Glutamatergic neuron (in vitro differentiated cells): ENCODE measurements around the gene CUEDC1. TPM values are rescaled to one million over a fixed set of nuclear protein-coding genes. Genes with fewer than 3 reads are reported as not detected.

Experiments used
- DNase-seq: peaks from one replicate; pipeline ENCODE4 v3.0.0; 2022
- H3K27ac Mint-ChIP-seq: one replicate; pipeline ENCODE4 v1.8.0; 2020; ENCODE audit warnings: mild to moderate bottlenecking, mixed read lengths, inconsistent platforms; ENCODE audit not compliant: unreplicated experiment
- H3K27me3 Mint-ChIP-seq: one replicate; pipeline ENCODE4 v1.8.0; 2020; ENCODE audit warnings: mild to moderate bottlenecking, moderate library complexity, mixed read lengths, inconsistent platforms; ENCODE audit not compliant: unreplicated experiment
- H3K36me3 Mint-ChIP-seq: one replicate; pipeline ENCODE4 v1.8.0; 2020; ENCODE audit warnings: mild to moderate bottlenecking, mixed read lengths, inconsistent platforms; ENCODE audit not compliant: unreplicated experiment
- H3K4me1 Mint-ChIP-seq: one replicate; pipeline ENCODE4 v1.8.0; 2020; ENCODE audit warnings: mild to moderate bottlenecking, low read depth, mixed read lengths, inconsistent platforms; ENCODE audit not compliant: unreplicated experiment
- H3K4me3 Mint-ChIP-seq: one replicate; pipeline ENCODE4 v1.8.0; 2020; ENCODE audit warnings: mild to moderate bottlenecking, mixed read lengths, inconsistent platforms; ENCODE audit not compliant: unreplicated experiment
- H3K9me3 Mint-ChIP-seq: one replicate; pipeline ENCODE4 v1.8.0; 2020; ENCODE audit warnings: mild to moderate bottlenecking, moderate library complexity, mixed read lengths, inconsistent platforms; ENCODE audit not compliant: unreplicated experiment
- CTCF ChIP-seq: fragments of 200-600 bp; sonication (generic); IDR thresholded peaks from one replicate; pipeline ENCODE4 v1.5.0; 2021; ENCODE audit not compliant: partially characterized antibody, unreplicated experiment
- total RNA-seq: library from RNA; stranded (reverse); fragmentation: NEBNext Ultra II Directional; extraction: Animal tissue kit (Norgen Biotek cat#: 25700); gene quantifications from one replicate; pipeline ENCODE4 v1.2.1, GENCODE V29; 2021; ENCODE audit not compliant: unreplicated experiment

The CUEDC1 gene
- total RNA-seq, 1 donor from 2014 or later: 22.9 TPM

- H3K36me3 Mint-ChIP-seq: no peaks in the 10 kb centered on the region
- peak overlapping the region; percentile 32 for H3K4me3 Mint-ChIP-seq
- no peak for TF ChIP-seq CTCF
- H3K4me1 Mint-ChIP-seq: peaks cover 33% of the 10 kb centered on the region
- H3K27ac Mint-ChIP-seq: peak overlapping the region; percentile 74
- H3K9me3 Mint-ChIP-seq: peaks cover 14% of the 10 kb centered on the region
- peaks cover 11% of the 10 kb centered on the region for H3K27me3 Mint-ChIP-seq
- DNase-seq: no peak
Measured at GRCh38 chr17:57990037-57990436, 34.8 kb upstream of the CUEDC1 start.

GRCh38 chr17:57988301-57989250 lies 33.4 kb upstream of the CUEDC1 start:
- Mint-ChIP-seq H3K27me3 (peaks cover 11% of the 10 kb centered on the region), H3K4me3 (peak overlapping the region; percentile 93), H3K4me1 (peaks cover 39% of the 10 kb centered on the region), H3K9me3 (peaks cover 11% of the 10 kb centered on the region), H3K27ac (peak overlapping the region; percentile 98), H3K36me3 (no peaks in the 10 kb centered on the region)
- peak; percentile 75 for DNase-seq
- TF ChIP-seq CTCF: no peak

GRCh38 chr17:57987581-57988300 lies 32.5 kb upstream of the CUEDC1 start, which contains the start of gene VEZF1:
TSS of gene VEZF1 (minus strand) at chr17:57988254. CDS start at chr17:57988111, 143 bp downstream.
- no peak for TF ChIP-seq CTCF
- H3K4me1 Mint-ChIP-seq: peaks cover 44% of the 10 kb centered on the region
- H3K36me3 Mint-ChIP-seq: no peaks in the 10 kb centered on the region

GRCh38 chr17:57986841-57987580 lies 31.8 kb upstream of the CUEDC1 start:
- Mint-ChIP-seq H3K27ac (peak overlapping the region; percentile 96), H3K27me3 (peaks cover 11% of the 10 kb centered on the region), H3K4me1 (peaks cover 42% of the 10 kb centered on the region), H3K36me3 (no peaks in the 10 kb centered on the region), H3K4me3 (peak overlapping the region; percentile 95), H3K9me3 (peaks cover 11% of the 10 kb centered on the region)
- peak; percentile 31 for DNase-seq
- no peak for TF ChIP-seq CTCF

More at GRCh38 chr17:57987581-57988300, 32.5 kb upstream of the CUEDC1 start, which contains the start of gene VEZF1:
- peak within 1 kb of the TSS; percentile 98 for H3K27ac Mint-ChIP-seq
- H3K9me3 Mint-ChIP-seq: peaks cover 11% of the 10 kb centered on the region
- peak within 1 kb of the TSS; percentile 95 for H3K4me3 Mint-ChIP-seq
- DNase-seq: peak; percentile 84
- H3K27me3 Mint-ChIP-seq: peaks cover 11% of the 10 kb centered on the region
